ENCODE measurements around the gene CHAF1A. TPM values are rescaled to one million over a fixed set of nuclear protein-coding genes. Genes with fewer than 3 reads are reported as not detected.
A peak's percentile ranks its signal among the peaks of the same experiment; 100 is the strongest.

CHAF1A gene
- total RNA-seq, 1 experiment from 2014 or later: 161 TPM

DNA sequence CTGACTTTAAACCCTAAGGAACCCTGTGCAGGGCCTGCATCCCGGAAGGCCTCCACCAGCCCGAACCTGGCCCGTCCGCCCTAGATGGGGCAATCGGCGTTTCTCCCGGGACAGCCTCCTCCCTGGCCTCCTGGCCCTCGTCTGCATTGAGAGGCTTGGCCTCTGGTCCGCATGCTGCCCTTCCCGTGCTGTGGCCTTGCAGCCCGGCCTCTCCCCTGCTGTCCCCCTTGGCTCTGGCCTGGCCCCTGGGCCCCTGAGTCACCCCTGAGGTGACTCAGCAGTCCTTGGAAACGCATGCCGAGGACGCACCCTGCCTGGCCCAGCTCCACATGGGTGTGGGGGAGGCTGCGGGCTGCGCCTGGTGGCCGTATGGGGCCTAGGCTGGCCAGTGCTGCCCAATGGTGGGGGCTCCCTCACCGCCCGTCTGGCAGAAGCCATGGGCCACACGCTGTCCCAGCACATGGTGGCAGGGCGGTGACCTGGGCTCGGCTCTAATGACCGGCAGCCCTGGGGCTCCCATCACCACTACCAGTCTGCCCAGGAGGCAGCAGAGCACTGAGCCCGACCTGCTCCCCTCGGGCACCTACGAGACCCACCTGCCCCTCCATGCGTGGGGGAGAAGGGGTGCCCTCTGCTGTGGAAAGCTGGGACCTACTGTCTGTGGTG lies 27.8 kb upstream of the CHAF1A start (continued):
- TF ChIP-seq, protein P1, sequence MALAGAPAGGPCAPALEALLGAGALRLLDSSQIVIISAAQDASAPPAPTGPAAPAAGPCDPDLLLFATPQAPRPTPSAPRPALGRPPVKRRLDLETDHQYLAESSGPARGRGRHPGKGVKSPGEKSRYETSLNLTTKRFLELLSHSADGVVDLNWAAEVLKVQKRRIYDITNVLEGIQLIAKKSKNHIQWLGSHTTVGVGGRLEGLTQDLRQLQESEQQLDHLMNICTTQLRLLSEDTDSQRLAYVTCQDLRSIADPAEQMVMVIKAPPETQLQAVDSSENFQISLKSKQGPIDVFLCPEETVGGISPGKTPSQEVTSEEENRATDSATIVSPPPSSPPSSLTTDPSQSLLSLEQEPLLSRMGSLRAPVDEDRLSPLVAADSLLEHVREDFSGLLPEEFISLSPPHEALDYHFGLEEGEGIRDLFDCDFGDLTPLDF (CRISPR knock-in tag; IDR thresholded peaks at IDR 0.05): no peak
- TF ChIP-seq GABPB1 (CRISPR knock-in tag; IDR thresholded peaks at IDR 0.05): peak; percentile 77

DNA sequence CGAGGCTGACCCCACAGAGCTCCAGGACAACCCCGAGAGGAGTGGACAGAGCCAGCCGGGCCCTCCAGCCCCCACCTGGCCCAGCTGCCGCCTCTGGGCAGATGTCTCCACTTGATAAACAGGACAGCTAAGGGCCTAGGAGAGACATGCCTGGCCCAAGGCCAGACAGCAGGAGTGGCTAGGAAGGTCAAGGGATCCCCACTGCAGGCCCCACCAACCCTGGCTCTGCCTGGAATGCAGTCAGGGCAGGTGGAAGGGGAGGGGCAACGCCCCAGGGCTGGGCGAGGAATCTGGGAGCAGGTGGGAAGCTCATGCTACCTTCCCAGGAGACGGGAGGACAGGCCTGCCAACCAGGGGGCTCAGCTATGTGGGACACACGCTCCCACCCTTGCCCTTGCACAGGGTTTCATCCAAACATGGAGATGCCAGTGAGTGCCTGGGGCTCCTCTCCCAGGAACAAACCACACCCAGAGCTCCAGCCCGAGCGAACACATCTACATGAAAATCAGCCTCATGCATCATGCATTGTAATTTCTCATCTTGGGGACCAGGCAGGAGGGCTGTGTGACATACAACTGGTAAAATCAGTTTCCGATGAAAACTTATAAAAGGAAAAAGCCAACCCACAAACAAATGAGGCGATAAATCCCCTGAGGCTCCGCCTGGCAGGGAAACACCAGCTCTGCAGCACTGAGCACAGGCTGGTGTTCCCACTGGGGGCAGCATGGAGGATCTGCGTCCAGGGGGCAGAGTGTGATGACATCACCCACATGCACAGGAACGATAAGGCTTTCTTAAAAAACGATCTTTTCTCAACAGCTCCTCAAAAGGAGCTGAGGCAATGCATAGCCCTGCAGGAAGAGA lies 27.0 kb upstream of the CHAF1A start:
- ChIA-PET CTCF (interaction anchor here (0.6 to 5.2 kb wide), 17 partner anchors 11 to 235 kb away, joined by 3 to 48 read pairs (median 7); partner anchors contain the start of genes CHAF1A, FSD1, MPND and PLIN5), POLR2A (interaction anchor here (0.9 to 1.8 kb wide), 5 partner anchors 14 to 33 kb away, joined by 3 to 7 read pairs (median 4); no protein-coding TSS in a partner anchor)
- H3K4me1 Mint-ChIP-seq: peaks cover 47% of the 10 kb centered on the region
- H3K9me3 Mint-ChIP-seq: no peaks in the 10 kb centered on the region
- ATAC-seq: peak; percentile 79
- H3K27me3 Mint-ChIP-seq (ENCODE audit: low read depth): no peaks in the 10 kb centered on the region
- H3K4me3 Mint-ChIP-seq: no peak overlapping the region
- H3K27ac Mint-ChIP-seq: peak overlapping the region; percentile 88
- no peaks in the 10 kb centered on the region for H3K36me3 Mint-ChIP-seq
- TF ChIP-seq TEAD4 (CRISPR knock-in tag; IDR thresholded peaks at IDR 0.05): peak; percentile 73; the same call in 1 of the 2 replicates
- peak; percentile 41; the same call in 1 of the 2 replicates for TF ChIP-seq RELA (CRISPR knock-in tag; IDR thresholded peaks at IDR 0.05; ENCODE audit: borderline replicate concordance)
- TF ChIP-seq GRHL2 (CRISPR knock-in tag; IDR thresholded peaks at IDR 0.05; ENCODE audit: insufficient replicate concordance, severe bottlenecking): no peak
- TF ChIP-seq, protein P2, sequence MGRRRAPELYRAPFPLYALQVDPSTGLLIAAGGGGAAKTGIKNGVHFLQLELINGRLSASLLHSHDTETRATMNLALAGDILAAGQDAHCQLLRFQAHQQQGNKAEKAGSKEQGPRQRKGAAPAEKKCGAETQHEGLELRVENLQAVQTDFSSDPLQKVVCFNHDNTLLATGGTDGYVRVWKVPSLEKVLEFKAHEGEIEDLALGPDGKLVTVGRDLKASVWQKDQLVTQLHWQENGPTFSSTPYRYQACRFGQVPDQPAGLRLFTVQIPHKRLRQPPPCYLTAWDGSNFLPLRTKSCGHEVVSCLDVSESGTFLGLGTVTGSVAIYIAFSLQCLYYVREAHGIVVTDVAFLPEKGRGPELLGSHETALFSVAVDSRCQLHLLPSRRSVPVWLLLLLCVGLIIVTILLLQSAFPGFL (CRISPR knock-in tag; IDR thresholded peaks at IDR 0.05; ENCODE audit: borderline replicate concordance): no peak
- TF ChIP-seq, protein P3, sequence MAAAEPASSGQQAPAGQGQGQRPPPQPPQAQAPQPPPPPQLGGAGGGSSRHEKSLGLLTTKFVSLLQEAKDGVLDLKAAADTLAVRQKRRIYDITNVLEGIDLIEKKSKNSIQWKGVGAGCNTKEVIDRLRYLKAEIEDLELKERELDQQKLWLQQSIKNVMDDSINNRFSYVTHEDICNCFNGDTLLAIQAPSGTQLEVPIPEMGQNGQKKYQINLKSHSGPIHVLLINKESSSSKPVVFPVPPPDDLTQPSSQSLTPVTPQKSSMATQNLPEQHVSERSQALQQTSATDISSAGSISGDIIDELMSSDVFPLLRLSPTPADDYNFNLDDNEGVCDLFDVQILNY (CRISPR knock-in tag; IDR thresholded peaks at IDR 0.05): no peak
- TF ChIP-seq TEAD1 (CRISPR knock-in tag; IDR thresholded peaks at IDR 0.05): peak; percentile 70; the same call in 1 of the 2 replicates
- no peak for TF ChIP-seq NR1H2 (CRISPR knock-in tag; IDR thresholded peaks at IDR 0.05)
- TF ChIP-seq, protein P4, sequence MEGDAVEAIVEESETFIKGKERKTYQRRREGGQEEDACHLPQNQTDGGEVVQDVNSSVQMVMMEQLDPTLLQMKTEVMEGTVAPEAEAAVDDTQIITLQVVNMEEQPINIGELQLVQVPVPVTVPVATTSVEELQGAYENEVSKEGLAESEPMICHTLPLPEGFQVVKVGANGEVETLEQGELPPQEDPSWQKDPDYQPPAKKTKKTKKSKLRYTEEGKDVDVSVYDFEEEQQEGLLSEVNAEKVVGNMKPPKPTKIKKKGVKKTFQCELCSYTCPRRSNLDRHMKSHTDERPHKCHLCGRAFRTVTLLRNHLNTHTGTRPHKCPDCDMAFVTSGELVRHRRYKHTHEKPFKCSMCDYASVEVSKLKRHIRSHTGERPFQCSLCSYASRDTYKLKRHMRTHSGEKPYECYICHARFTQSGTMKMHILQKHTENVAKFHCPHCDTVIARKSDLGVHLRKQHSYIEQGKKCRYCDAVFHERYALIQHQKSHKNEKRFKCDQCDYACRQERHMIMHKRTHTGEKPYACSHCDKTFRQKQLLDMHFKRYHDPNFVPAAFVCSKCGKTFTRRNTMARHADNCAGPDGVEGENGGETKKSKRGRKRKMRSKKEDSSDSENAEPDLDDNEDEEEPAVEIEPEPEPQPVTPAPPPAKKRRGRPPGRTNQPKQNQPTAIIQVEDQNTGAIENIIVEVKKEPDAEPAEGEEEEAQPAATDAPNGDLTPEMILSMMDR (IDR thresholded peaks at IDR 0.05): no peak
- 0 out of 2 replicates have a peak, but pooled peaks have one; percentile 28 for TF ChIP-seq CREB1 (CRISPR knock-in tag; IDR thresholded peaks at IDR 0.05)
- DNase-seq (ENCODE audit: low spot score): peak; percentile 84

DNA sequence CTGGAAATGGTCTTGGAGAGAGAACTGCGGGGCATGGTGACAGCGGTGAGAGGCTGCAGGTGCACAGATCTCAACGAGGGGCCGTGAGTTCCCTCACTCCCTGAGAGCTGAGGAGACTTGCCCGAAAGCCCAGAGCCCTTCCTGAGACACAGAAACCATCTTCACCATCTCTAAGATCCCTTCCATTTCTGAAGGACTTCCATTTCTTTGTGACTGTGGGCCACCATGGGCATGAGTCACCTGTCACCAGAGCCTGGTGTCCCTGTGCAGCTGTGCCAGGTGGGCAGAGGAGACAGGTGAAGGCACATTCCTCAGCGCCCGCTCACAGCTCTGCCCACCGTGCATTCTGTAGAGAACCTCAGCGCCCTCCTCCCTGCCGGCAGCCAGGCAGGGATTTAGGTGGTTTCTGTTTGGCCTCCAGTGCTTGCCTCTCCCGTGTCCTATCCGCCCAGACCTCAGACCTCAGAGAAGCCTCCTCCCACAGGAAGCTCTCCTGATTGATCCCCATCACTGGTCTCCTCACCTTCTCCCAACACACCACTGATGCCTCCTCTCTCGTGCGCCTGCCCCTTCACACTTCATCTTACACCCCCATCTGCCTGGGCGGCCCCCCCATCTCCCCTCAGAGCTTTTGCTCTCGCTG lies 26.3 kb upstream of the CHAF1A start:
- POLR2A ChIA-PET: interaction anchor here (1.3 to 1.8 kb wide), 3 partner anchors 13 to 33 kb away, joined by 3 to 7 read pairs (median 6); no protein-coding TSS in a partner anchor
- Mint-ChIP-seq H3K36me3 (no peaks in the 10 kb centered on the region), H3K4me1 (peaks cover 50% of the 10 kb centered on the region), H3K4me3 (no peak overlapping the region), H3K9me3 (no peaks in the 10 kb centered on the region), H3K27ac (peak overlapping the region; percentile 88), H3K27me3 (ENCODE audit: low read depth) (no peaks in the 10 kb centered on the region)
- DNase-seq (ENCODE audit: low spot score) (no peak), ATAC-seq (peak; percentile 3; the same call in 1 of the 2 replicates)
- CTCF ChIA-PET: interaction anchor here (0.6 to 5.2 kb wide), 18 partner anchors 11 to 236 kb away, joined by 3 to 48 read pairs (median 7); partner anchors contain the start of genes CHAF1A, FSD1, MPND and PLIN5
- TF ChIP-seq, protein P5, sequence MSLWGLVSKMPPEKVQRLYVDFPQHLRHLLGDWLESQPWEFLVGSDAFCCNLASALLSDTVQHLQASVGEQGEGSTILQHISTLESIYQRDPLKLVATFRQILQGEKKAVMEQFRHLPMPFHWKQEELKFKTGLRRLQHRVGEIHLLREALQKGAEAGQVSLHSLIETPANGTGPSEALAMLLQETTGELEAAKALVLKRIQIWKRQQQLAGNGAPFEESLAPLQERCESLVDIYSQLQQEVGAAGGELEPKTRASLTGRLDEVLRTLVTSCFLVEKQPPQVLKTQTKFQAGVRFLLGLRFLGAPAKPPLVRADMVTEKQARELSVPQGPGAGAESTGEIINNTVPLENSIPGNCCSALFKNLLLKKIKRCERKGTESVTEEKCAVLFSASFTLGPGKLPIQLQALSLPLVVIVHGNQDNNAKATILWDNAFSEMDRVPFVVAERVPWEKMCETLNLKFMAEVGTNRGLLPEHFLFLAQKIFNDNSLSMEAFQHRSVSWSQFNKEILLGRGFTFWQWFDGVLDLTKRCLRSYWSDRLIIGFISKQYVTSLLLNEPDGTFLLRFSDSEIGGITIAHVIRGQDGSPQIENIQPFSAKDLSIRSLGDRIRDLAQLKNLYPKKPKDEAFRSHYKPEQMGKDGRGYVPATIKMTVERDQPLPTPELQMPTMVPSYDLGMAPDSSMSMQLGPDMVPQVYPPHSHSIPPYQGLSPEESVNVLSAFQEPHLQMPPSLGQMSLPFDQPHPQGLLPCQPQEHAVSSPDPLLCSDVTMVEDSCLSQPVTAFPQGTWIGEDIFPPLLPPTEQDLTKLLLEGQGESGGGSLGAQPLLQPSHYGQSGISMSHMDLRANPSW (CRISPR knock-in tag; conservative IDR thresholded peaks at IDR 0.05; ENCODE audit: low read depth): no peak
- TF ChIP-seq, protein P6, sequence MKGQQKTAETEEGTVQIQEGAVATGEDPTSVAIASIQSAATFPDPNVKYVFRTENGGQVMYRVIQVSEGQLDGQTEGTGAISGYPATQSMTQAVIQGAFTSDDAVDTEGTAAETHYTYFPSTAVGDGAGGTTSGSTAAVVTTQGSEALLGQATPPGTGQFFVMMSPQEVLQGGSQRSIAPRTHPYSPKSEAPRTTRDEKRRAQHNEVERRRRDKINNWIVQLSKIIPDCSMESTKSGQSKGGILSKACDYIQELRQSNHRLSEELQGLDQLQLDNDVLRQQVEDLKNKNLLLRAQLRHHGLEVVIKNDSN (CRISPR knock-in tag; IDR thresholded peaks at IDR 0.05): no peak
- TF ChIP-seq SP1 (CRISPR knock-in tag; conservative IDR thresholded peaks at IDR 0.05) (no peak), NR3C1 (CRISPR knock-in tag; conservative IDR thresholded peaks at IDR 0.05; ENCODE audit: low read depth) (no peak), TEAD1 (CRISPR knock-in tag; IDR thresholded peaks at IDR 0.05) (no peak), CBFB (CRISPR knock-in tag; IDR thresholded peaks at IDR 0.05; ENCODE audit: low read depth) (no peak)
- TF ChIP-seq, protein P4 (IDR thresholded peaks at IDR 0.05): no peak
